HPDE6-E6E7 (cell line): ENCODE measurements around the gene CIAO3.

Experiments used
- DNase-seq: peaks from one replicate; pipeline ENCODE4 v3.0.0; 2011; ENCODE audit warnings: missing footprints; ENCODE audit errors: extremely low spot score

CIAO3 gene

GRCh38 chr16:775236-775796 is 34.5 kb upstream of the CIAO3 start:
- no peak for DNase-seq

DNA sequence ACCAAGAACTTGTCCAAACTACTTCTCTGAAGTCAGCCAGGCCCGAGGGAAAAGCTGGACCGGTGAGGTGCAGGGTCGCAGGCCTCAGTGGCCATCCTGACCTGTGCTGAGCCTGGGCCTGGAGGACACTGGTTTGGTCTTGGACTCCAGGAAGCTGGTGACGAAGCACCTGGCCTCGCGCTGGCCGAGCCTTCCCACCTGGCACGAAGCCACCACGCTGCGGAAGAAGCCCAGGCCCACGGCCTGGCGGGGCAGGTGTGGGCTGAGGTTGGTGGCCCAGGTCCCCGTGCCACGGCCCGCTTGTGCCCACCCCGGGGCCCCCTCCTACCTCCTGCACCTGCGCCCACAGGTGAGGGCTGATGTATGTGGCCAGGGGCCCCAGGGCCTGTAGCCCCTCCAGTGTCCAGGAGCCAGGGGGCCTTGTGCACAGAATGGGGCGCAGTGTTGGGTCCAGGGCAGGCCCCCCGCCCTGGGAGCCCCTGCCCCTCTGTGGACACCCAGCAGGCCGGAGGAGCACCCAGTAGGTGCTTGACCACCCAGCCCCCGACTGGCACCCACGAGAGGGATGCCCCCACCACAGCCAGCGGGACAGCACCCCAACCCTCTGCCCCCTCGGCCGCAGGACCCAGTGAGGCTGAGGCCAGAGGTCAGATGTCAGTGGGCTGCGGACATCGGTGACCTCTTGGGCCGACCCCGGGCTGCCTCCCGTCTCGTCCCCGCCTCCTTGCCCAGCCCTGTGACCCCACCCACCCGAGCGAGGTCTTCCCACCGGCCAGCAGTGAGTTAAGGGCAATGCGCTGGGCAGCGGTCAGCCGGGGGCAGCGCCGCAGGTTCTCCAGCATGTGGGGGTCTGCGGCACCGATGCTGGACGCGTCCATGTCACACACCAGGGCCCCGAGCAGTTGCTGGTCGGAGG is 33.5 kb upstream of the CIAO3 start:
- no peak for DNase-seq

DNA sequence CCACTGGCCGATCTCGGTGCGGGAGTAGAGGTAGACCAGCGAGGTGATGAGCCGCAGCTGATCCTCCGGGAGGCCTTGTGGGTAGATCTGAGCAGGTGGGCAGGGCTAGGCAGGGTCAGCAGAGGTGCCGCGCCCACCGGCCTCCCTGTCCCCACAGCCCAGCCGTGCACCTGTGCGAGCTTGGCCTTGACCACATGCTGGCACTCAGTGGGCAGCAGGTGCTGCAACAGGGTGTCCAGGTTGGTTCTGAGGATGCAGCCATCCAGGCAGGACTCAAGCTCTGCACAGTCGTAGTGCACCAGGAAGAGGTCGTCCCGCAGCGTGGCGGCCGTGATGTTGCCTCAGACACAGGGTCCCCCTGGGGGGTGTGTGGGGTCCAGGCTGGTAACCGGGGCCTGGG is 32.2 kb upstream of the CIAO3 start:
- no peak for DNase-seq

DNA sequence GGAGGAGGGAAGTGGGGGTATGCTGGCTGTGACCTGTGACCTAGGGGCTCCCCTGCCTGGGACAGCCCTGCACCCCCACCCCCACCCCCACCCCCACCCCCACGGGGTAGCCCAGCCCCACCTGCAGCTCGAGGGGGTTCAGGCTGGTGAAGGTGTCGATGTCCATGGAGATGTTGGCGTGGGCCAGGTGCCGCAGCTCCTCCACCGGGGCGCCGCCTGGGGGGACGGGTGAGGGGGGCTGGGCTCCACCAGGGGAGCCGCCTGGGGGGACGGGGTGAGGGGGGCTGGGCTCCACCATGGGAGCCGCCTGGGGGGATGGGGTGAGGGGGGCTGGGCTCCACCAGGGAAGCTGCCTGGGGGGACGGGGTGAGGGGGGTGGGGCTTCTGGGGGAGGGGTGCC is 29.6 kb upstream of the CIAO3 start:
- DNase-seq: no peak

DNA sequence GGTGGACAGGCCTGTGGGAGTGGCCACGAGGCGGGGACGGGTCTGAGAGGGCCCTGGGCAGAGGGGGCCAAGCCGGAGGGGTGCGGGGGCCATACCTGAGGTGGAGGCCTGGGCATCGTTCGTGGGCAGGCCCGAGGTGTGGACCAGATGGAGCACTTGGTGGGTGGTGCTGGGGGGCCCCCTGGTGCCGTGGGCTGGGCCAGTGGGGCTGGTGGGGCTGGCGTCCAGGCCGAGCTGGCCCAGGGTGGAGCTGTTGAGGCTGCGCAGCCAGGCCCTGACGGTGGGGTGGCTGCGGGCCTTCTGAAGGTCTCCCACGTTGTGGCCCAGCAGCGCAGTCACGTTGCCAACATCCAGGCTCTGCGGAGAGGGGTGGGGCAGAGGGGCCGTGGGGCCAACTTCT is 29.1 kb upstream of the CIAO3 start:
- no peak for DNase-seq

DNA sequence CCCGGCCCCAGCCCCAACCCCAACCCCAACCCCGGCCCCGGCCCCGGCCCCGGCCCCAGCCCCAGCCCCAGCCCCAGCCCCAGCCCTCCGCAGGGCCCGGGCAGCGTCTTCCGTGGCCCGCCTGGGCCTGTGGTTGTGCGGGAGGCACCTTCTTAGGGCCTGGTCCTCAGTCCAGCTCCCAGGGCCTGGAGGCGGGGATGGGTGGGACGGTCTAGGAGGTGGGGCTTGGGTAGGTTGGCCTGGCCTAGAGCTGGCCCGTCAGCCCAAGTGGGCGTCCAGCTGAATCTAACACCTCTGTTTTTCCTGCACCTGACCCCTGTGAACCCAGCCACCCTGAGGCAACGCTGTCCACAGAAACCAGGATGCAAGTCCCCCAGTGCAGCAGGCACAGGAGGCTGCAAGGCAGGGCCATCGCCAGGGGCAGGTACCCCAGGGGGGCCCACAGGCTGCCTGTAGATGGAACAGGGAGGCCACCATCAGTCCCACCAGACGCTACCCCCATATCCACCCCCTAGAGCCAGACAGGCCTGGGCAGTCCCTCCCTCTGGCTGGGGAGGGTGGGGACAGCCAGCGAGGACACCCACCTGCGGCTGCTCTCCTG is 28.5 kb upstream of the CIAO3 start:
- no peak for DNase-seq

DNA sequence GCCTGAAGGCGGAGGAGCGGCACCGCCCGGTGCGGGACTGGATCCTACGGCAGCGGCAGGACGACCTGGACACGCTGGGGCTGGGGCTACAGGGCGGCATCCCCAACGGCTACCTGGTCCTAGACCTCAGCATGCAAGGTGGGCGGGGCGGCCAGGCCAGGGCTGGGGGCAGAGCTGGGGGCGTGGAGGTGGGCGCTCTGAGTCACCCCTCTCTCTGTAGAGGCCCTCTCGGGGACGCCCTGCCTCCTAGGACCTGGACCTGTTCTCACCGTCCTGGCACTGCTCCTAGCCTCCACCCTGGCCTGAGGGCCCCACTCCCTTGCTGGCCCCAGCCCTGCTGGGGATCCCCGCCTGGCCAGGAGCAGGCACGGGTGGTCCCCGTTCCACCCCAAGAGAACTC is 27.6 kb upstream of the CIAO3 start:
- DNase-seq: no peak

DNA sequence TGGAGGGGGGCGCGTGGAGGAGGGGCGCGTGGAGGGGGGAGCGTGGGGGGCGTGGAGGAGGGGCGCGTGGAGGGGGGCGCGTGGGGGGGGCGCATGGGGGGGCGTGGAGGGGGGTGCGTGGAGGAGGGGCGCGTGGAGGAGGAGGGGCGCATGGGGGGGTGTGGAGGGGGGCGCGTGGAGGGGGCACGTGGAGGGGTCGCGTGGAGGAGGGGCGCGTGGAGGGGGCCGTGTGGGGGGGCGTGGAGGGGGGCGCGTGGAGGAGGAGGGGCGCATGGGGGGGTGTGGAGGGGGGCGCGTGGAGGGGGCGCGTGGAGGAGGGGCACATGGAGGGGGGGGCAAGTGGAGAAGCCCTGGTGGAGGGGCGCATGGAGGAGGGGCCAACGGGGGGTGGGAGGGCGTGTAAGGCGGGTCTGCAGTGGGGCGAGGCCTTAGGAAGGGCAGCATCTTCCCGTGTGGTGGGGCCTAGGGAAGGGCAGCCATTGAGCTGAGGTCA is 27.0 kb upstream of the CIAO3 start:
- no peak for DNase-seq

GRCh38 chr16:766820-767640 is 26.2 kb upstream of the CIAO3 start:
- no peak for DNase-seq

DNA sequence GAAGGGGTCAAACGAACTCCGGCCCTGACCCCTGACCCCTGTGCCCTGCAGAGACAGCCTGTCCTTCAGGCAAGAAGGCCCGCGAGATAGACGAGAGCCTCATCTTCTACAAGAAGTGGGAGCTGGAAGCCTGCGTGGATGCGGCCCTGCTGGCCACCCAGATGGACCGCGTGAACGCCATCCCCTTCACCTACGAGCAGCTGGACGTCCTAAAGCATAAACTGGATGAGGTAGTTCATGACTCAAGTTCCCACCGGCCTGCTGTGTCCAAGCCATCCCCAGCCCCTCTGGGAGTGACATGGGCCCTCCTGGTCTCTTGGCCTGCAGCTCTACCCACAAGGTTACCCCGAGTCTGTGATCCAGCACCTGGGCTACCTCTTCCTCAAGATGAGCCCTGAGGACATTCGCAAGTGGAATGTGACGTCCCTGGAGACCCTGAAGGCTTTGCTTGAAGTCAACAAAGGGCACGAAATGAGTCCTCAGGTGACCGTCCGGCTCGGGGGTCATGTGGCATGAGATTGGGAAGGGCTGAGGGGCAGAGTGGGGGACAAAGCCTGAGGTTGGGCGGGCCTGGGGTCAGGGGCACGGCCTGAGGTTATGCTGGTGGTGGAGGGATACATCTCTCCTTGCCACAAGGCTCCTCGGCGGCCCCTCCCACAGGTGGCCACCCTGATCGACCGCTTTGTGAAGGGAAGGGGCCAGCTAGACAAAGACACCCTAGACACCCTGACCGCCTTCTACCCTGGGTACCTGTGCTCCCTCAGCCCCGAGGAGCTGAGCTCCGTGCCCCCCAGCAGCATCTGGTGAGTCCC is 25.4 kb upstream of the CIAO3 start:
- no peak for DNase-seq

GRCh38 chr16:765488-765865 is 24.7 kb upstream of the CIAO3 start:
- no peak for DNase-seq

GRCh38 chr16:764848-765487 is 24.2 kb upstream of the CIAO3 start:
- DNase-seq: no peak

- DNase-seq: no peak
These were observed 23.5 kb upstream of the CIAO3 start for GRCh38 chr16:764184-764750.

DNA sequence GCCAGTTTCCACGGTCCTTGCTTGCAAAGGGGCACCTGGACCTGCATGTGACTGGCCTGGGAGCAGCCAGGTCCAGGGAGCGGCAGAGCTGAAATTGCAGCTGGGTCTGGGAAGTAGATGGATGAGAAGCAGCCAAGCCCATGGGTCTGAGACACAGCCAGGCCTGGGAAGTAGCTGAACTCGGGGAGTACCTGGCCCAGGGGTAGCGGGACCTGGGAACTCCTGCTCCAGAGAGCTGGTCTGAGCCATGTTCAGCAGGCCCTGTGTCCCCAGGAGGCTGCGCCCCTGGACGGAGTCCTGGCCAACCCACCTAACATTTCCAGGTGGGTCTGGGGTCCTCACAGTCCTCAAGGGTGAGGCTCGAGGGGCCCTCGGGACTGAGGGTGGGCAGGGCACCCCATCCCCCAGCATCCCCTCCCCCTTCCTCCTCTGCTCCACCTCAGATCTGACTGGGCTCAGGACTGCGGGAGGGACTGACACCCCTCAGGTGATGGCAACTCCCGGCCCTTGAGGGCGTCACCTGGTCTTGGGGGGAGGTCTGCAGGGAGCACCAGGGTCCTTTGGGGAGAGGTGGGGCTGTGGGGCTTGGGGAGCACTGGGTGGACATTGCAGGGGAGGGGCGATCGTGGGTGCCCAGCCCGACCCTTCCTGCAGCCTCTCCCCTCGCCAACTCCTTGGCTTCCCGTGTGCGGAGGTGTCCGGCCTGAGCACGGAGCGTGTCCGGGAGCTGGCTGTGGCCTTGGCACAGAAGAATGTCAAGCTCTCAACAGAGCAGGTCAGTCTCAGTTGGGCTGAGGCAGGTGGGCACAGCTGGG is 22.8 kb upstream of the CIAO3 start:
- no peak for DNase-seq

DNA sequence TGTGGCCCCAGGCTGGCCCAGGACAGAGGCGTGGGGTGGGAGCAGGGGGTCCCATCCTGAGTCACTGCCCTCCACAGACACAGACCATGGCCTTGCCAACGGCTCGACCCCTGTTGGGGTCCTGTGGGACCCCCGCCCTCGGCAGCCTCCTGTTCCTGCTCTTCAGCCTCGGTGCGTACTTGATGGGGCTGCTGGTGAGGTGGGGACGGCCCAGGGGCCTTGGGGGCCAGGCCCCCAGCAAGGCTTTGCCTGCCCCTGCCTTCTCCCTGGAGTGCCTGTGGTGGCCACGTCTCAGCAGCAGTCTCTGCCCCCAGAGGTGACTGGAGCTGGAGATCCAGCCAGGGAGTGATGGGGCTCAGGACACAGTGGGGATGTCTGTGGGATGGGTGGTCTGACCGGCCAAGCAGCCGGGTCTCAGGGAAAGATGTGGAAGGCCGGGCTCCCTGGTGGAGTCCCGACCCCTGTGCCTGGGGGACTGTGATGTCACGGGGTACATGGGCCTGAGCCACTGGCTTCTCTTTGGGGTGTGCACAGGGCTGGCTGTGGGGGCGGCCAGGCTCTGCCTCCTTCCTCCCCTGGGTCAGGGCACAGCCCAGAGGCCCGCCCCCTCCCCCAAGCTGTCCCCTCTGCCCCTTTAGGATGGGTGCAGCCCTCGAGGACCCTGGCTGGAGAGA is 21.9 kb upstream of the CIAO3 start:
- DNase-seq: no peak

- no peak for DNase-seq
These were observed 21.1 kb upstream of the CIAO3 start for GRCh38 chr16:761625-762513.

DNA sequence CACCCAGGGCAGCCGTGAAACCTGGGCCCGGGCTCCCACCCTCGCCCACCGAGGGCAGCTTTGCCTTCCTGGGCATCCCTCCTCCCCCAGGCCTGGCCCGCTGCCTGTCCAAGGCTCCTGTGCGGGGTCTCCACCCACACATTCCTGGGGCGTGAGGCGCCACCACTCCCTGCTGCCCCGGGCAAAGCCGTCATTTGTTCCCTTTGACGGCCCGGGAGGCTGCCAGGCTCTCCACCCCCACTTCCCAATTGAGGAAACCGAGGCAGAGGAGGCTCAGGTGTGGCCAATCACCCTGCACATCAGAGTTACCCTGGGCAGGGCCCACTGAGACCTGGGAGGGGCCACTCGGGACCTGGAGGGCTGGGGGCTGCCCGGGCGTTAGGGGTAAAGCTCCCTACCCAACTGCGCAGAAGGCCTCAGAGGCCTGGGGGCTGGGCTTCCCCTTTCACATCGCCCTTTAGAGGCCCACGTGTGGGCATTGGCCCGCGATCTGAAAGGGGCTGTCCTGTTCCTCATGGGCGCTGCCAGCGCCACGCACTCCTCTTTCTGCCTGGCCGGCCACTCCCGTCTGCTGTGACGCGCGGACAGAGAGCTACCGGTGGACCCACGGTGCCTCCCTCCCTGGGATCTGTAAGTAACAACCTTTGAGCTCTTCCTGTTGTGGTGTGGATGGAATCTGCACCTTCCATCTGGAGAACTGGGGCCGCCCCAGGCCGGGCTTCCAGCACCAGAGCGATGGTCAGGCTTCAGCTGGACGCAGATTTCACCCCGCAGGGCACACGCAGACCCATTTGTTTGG is 19.9 kb upstream of the CIAO3 start, which contains the start of gene MSLN:
MSLN (plus strand) TSS at position 190 of the 799 bp plus-strand sequence. CDS start 1,947 bp downstream, outside the sequence.
- DNase-seq: peak; percentile 72
